Neural crest cell (in vitro differentiated cells): Measurements from ENCODE around the gene NCBP3. TPM values are rescaled to one million over a fixed set of nuclear protein-coding genes. Genes with fewer than 3 reads are reported as not detected.

Source experiments
- DNase-seq: peaks from one replicate; pipeline ENCODE4 v3.0.0; 2021; ENCODE audit warnings: low read depth, mixed read lengths, low spot score
- H3K27ac Mint-ChIP-seq: one replicate; pipeline ENCODE4 v1.8.0; 2021; ENCODE audit warnings: mild to moderate bottlenecking, mixed read lengths; ENCODE audit not compliant: unreplicated experiment
- H3K27me3 Mint-ChIP-seq: 2 replicates; pipeline ENCODE4 v1.8.0; 2021; ENCODE audit warnings: low read depth, mild to moderate bottlenecking, mixed read lengths
- H3K36me3 Mint-ChIP-seq: 2 replicates; pipeline ENCODE4 v1.8.0; 2021; ENCODE audit warnings: low read depth, mild to moderate bottlenecking, mixed read lengths
- H3K4me1 Mint-ChIP-seq: 2 replicates; pipeline ENCODE4 v1.8.0; 2021; ENCODE audit warnings: mixed read lengths
- H3K4me3 Mint-ChIP-seq: one replicate; pipeline ENCODE4 v1.8.0; 2021; ENCODE audit warnings: mild to moderate bottlenecking, mixed read lengths
- H3K9me3 Mint-ChIP-seq: 2 replicates; pipeline ENCODE4 v1.8.0; 2021; ENCODE audit warnings: mixed read lengths
- total RNA-seq: library from RNA; stranded (reverse); gene quantifications from 2 replicates; pipeline ENCODE4 v1.2.1, GENCODE V29; 2021
- TF ChIP-seq, protein P1 (sequence below): fragments of 200-600 bp; sonication (generic); conservative IDR thresholded peaks from 2 replicates; pipeline ENCODE4 v1.5.0; 2021; ENCODE audit warnings: antibody characterized with exemption, mild to moderate bottlenecking

Gene NCBP3
- total RNA-seq, 1 donor from 2014 or later, result 61.5 TPM

DNA sequence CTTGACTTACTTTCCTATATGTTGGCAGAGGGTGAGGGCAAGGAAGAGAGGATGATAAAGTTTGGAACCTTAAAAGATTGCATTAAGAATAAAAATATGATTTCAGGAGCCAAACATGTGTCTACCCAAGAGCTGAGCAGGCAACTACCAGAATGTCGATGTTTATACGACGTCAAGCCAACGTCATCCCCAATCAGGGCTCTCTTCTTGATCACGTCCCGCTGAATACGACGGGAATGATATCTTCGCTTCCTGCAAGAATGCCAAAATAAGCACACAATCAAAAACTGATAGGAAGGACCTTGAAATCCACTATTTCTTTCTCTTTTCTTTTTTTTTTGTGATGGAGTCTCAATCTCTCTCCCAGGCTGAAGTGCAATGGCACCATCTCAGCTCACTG is 24.9 kb downstream of the NCBP3 start:
- no peak overlapping the region for H3K4me3 Mint-ChIP-seq
- no peaks in the 10 kb centered on the region for H3K27me3 Mint-ChIP-seq
- TF ChIP-seq, protein P1, sequence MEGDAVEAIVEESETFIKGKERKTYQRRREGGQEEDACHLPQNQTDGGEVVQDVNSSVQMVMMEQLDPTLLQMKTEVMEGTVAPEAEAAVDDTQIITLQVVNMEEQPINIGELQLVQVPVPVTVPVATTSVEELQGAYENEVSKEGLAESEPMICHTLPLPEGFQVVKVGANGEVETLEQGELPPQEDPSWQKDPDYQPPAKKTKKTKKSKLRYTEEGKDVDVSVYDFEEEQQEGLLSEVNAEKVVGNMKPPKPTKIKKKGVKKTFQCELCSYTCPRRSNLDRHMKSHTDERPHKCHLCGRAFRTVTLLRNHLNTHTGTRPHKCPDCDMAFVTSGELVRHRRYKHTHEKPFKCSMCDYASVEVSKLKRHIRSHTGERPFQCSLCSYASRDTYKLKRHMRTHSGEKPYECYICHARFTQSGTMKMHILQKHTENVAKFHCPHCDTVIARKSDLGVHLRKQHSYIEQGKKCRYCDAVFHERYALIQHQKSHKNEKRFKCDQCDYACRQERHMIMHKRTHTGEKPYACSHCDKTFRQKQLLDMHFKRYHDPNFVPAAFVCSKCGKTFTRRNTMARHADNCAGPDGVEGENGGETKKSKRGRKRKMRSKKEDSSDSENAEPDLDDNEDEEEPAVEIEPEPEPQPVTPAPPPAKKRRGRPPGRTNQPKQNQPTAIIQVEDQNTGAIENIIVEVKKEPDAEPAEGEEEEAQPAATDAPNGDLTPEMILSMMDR, result no peak
- no peak overlapping the region for H3K27ac Mint-ChIP-seq
- no peak for DNase-seq
- H3K4me1 Mint-ChIP-seq, result no peaks in the 10 kb centered on the region
- peaks cover 12% of the 10 kb centered on the region for H3K36me3 Mint-ChIP-seq
- no peaks in the 10 kb centered on the region for H3K9me3 Mint-ChIP-seq

DNA sequence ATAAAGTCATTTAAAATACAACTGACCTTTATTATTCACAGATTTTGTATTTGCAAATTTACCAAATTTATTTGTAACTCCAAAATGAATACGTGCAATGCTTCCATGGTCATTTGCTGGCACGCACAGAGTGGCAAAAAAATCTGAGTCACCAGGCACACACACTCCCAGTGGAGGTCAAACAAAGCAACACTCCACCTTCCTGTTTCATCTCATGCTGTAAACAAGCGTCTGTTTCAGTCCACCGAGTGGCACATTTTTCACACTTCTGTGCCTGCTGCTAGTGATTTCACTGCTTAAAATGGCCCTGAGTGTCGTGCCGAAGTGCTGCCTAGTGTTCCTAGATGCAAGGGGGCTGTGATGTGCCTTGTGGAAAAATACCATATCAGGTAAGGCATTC is 27.3 kb downstream of the NCBP3 start:
- no peaks in the 10 kb centered on the region for H3K27me3 Mint-ChIP-seq
- H3K4me1 Mint-ChIP-seq, result no peaks in the 10 kb centered on the region
- no peak for DNase-seq
- no peaks in the 10 kb centered on the region for H3K9me3 Mint-ChIP-seq
- H3K4me3 Mint-ChIP-seq, result no peak overlapping the region
- peaks cover 15% of the 10 kb centered on the region for H3K36me3 Mint-ChIP-seq
- no peak overlapping the region for H3K27ac Mint-ChIP-seq
- TF ChIP-seq, protein P1, result no peak

DNA sequence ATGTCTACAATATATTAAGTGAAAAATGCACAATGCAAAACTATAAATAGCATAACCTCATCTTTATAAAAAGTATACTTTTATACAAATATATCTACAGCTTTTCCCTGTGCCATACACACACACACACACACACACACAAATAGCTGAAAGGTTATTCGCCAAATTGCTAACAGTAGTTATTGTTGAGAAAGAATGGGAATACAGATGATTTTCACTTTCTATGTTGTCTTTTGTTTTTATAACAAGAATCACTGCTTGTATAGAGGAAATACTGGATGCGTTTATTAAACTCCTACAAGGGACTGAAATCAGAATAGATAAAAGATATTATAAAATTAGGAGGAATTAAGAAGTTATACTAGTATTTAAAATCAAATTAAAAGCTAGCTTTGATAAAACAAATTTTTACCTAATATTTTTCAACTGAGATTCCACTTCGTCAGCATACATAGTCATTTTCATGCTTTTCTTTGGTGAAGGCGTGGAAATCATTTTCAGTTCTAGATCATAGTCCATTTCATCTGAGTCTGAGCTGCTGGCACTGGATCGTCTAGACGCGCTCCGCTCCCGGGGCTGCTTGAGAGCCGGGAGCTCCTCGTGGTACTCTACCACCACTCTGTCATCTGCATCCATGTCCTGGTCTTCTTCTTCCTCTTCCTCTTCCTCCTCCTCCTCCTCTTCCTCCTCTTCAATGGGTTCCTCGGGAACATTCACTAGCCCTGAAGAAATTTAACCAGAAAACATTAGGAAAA is 28.0 kb downstream of the NCBP3 start:
- Mint-ChIP-seq H3K27me3 (no peaks in the 10 kb centered on the region), H3K9me3 (no peaks in the 10 kb centered on the region), H3K27ac (no peak overlapping the region), H3K4me3 (no peak overlapping the region), H3K4me1 (no peaks in the 10 kb centered on the region), H3K36me3 (peaks cover 15% of the 10 kb centered on the region)
- no peak for DNase-seq
- TF ChIP-seq, protein P1, result no peak

DNA sequence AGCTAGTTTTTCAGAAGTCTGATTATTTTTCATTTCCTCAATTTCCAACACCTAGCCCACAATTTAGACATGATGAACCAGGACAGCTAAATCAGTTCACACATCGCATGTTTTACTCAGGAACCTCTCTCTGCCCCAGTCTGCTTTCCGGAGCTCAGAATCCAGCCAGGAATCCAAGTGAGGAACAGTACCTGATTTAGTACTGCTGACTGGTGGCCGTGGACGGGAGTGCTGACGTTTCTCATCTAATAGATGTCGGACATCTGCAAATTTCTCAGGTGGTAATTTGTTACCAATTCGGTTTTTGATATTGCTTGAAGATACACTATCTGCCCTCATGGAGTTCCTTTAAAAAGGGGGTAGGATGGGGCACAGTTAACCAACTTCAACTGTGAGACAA is 30.1 kb downstream of the NCBP3 start:
- Mint-ChIP-seq H3K27ac (no peak overlapping the region), H3K27me3 (no peaks in the 10 kb centered on the region), H3K9me3 (no peaks in the 10 kb centered on the region), H3K4me3 (no peak overlapping the region), H3K36me3 (peaks cover 11% of the 10 kb centered on the region), H3K4me1 (no peaks in the 10 kb centered on the region)
- no peak for DNase-seq
- TF ChIP-seq, protein P1, result no peak

DNA sequence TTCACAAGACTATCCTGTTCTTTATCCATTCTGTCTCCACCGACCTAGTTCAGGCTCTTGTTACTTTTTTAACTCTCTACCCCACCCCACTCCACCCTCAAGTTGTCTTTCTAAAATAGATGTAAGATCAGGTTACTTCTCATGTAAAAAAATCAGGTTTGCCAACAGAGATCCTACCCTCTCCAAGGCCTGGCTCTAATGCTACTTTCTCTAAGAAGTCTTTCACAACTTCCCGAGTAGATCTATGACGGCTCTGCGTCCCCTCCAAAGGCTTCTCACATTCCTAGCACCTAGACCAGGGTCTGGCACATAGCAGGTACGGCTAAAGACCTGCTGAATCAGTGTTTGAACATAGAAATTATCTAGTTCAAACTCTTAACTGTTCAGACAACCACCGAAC is 30.9 kb downstream of the NCBP3 start:
- Mint-ChIP-seq H3K36me3 (peaks cover 11% of the 10 kb centered on the region), H3K4me3 (no peak overlapping the region), H3K4me1 (no peaks in the 10 kb centered on the region), H3K27me3 (no peaks in the 10 kb centered on the region), H3K9me3 (no peaks in the 10 kb centered on the region), H3K27ac (no peak overlapping the region)
- TF ChIP-seq, protein P1, result no peak
- no peak for DNase-seq
